ENCODE results near the gene MGLL.

MGLL gene

DNA sequence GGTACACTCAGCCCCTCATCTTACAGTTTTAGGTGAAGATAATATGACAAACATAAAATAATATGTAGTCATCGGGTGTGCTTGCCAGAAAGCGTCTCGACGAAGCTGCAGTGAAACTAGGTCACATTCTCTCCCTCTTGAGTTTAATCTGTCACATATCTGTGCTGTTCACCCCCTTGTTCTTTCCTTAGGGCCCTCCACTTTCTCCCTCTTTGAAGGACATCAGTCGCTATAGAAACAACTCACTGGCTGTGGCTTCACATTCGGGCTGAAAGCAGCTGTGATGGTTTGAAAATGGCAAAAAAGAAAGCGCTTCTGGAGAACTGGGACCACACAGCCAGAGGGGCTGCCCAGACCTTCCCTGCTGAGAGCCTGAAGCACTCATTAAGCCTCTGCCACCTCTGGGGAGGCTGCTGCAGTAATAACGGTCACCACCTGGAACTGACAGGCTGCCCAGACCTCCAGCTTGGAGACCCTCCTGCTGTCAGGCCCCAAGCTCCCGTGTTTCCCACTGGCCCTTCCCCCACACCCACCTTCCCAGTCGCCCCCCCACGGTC, 99.2 kb downstream of the MGLL start:
- DNase-seq (ENCODE audit: low read depth in 2 of 2) = no peak

DNA sequence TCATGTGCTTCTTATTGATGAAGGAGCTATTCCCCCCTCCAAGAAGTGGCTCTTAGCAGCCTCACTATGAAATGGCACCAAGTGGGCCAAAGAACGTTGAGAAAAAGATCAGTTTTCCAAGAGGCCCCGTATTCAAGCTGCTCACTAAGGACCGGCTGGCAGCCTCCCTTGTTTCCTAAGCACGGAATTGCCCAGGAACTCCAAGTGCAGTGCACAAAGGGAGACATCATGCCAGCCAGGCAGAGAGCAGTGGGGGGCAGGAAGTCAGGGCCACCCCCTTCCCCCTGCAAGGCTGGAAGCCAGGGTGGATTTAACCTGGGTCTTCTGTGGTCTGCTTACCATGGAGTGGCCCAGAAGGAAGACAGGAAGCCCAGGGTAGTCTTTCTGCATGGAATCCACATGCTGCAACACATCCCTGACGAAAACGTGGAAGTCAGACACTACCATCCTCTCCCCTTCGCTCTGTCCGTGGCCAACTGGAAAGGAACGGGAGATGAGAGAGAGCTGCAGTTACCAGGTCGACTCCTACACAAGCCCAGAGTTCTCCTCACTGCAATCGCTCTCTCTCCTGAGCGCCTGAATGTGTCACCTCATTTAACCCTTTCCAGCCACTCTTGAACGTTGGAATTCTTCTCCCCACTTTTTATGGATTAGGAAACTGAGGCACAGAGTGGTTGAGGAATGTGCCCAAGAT, 100.1 kb downstream of the MGLL start:
- no peak for DNase-seq (ENCODE audit: low read depth in 2 of 2)

DNA sequence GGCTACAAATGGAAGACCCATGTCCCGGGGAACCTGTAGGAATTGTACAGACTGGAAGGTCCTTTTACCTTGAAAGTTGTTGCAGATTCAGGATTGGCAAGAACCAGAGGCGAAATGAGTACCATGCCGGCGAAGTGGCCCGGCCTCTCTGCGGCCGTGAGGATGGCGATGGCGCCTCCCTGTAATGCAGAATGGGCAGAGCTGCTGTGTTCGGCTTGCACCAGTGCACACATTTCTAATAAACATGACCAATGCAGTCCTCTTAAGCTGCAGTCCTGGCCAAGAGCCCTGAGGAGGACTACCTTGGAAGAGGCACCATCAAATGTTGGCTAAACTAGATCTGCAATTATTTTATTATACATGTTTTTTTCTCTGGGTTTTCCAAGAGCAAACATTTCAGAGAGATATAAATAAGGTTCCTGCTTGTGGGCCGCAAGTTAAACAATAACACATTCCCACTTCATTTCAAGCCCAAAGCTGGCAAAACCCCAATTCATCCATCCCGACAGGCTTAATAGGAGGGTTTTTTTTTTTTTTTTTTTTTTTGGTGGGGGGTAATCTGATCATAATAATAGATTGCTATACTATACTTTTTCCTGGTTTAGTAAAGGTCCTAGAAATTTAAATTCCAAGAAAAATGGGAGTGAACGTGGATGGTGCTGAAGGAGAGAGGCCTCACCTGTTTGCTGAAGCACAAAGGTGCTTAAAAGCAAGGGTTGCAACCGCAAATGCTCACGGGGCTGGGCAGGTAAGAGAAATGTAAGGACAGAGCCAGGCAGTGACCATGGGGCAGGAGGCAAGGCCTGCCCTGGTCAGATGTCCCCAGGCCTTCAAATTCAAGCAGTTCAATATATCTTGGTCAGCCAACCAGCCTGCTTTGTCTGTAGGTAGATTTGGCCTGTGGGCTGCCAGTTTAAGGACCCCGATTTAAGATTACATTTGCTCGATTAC, 101.1 kb downstream of the MGLL start:
- DNase-seq (ENCODE audit: low read depth in 2 of 2) = no peak

DNA sequence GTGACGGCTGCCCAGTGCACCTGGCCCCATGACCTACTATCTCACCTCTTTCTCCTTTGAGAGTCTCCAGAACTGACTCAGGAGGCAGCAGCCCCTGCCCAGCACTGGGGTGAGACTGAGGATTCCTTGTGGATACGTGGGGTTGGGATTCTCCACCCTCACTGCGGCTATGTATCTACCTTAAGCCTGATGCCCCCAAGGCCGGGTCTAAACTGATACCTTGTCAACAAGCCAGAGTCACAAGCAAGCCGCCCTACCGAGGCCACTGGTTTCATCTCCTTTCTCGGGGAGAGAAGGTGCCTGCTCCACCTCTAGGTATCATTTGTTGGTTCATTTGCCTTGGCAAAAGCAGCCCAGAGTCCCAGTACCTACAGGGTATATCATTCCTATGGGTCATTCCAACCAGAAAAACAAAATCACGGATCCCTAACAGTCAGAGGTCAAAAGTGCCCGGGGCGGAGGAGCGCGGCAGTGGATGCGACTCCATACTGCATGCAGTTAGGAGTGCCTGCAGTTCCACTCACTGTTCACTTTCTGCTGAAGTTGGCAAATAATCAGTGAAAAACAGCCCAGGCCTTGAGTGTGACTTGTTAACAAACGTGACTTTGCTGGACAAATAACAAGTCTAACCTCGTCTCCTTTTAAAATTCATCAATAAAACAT, 102.0 kb downstream of the MGLL start:
- DNase-seq (ENCODE audit: low read depth in 2 of 2) = no peak

DNA sequence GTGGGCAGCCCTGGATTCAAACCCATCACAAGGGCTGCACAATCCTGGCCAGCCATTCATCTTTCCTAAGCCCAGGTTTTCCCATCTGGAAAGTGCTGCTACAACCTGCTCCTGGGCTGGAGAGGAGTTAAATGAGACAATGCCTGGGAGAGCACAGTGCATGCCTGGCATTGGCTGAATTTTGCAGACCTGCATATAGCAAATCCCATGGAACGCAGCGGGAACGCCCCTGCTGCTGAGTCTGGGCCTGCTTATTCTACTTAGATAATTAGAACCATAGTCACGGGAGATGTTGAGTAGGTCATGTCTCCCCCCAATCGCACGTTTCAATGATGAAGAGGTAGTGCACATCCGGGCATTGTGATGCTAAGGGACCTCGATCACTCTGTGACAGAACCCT, 102.9 kb downstream of the MGLL start:
- no peak for DNase-seq (ENCODE audit: low read depth in 2 of 2)

DNA sequence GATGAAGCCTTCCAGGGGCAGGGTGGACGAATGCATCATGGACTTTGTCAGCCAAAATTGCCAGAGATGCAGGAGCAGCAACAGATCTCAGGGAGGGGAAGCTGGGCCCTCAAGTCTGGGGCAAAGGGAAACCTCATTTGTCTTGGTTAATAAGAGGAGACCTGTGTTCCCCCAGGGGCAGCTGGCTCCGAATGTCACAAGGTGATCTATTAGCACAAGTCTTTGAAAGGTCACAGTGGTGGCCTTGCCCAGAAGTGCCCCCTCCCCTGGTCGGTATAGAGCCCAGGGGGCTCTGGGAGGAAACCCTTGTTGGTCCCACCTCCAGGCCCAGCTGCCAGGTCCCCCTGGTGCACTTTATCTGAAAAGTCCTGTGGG, 103.4 kb downstream of the MGLL start:
- DNase-seq (ENCODE audit: low read depth in 2 of 2) = no peak

DNA sequence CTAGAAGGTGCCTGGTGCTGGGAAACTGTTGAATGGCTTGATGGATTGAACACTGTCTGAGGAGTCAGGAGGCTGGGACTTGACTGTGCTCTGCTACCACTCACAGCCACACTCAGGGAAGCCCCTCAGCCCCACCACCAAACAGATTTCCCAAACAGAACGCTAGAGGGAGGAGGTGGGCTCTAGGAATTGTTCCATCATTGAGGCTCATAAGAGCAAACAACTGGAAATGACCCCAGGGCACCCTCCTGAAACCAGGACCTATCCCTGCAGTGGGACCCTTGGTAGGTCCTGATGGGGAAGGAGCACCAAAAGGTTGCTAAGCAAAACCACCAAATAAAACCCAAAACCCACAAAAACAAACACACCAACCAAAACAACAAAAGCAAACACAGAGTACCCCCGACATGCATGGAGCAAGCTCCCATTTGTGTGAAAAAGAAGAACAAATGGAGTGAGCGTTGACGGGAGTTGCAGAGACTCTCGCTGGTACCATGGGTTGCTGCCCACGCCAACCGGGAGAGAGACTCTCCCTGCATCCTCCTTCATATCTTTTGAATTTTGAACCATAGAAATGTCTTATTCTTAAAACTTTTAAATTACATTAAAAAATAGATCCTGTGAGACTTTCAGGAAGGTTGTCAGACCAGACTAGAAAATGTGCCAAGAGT, 103.9 kb downstream of the MGLL start:
- DNase-seq (ENCODE audit: low read depth in 2 of 2) = no peak

DNA sequence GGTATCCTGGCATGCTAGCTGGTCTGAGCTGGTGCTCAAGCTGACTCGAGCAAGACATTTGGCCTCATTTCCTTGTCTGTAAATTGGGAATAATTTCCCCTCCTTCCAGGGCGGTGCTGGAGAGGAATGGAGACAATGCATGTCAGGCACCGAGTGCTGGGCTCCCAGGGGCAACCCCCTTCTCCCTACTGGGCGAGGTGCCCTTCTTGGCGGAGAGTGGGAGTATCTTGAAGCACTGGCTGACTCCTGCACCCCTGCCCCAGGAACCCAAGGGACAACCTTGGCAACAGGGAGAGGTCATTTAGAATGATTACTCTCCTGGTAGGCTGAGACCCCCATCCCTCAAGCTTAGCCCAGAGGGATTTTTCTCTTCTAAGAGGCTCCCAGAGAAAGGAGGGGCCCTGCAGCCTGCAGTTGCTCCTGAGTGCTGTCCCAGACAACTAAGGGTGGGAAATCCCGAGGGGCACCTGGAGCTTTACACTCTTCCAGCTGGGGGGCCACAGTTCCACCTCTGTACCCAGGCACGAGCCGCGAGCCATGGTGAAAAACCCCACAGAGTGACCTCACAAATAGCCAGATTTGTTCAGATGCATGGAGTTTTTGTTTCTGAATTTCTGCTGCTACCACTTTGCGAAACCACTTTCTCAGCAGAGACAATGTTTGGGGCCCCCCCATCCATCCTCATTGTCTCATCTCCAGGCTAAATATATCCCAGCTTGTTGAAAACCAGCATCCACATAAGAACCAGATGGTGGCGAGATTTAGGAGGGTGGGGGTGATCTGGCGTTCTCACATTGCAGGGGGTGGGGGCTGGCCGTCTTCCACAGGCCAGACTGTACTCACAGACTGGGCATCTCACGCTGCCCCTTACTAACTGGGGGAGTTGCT, 104.7 kb downstream of the MGLL start:
- no peak for DNase-seq (ENCODE audit: low read depth in 2 of 2)

DNA sequence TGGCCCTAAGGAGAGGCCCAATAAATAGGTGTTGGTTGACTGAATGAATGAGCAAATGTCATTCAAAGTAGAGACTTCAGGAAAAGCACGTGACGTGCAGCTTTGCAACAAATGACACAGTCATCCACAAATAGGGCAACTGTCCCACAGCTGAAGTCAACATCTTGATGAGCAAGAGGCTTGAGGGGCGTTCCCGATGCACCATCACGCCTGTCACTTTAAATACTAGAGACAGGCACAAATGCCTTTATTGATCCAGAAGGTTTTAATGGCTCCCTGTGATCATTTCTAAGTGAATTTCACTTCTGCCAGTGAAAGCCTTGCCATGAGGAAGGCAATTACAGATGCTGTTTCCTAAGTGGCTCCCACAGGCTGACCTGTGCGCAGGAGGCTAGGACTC, 105.9 kb downstream of the MGLL start:
- no peak for DNase-seq (ENCODE audit: low read depth in 2 of 2)

DNA sequence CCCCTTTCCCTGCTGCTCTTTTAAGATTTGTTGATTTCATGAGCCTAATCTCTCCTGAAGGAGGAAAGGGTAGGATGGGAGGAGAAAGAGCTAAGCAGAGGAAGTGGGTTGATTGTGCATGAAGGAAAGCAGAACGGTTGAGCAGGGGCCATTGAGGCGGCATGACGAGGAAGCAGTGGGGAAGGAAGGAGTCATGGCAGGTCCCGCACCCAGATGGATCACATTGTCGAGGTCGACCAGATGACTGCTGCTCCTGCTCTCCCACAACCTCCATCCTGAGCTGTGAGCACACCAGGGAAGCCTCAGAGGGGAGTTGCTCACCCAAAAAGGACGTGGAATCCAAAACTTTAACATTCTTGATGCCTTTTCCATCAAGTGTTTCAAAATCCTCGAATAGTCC, 106.8 kb downstream of the MGLL start:
- no peak for DNase-seq (ENCODE audit: low read depth in 2 of 2)

DNA sequence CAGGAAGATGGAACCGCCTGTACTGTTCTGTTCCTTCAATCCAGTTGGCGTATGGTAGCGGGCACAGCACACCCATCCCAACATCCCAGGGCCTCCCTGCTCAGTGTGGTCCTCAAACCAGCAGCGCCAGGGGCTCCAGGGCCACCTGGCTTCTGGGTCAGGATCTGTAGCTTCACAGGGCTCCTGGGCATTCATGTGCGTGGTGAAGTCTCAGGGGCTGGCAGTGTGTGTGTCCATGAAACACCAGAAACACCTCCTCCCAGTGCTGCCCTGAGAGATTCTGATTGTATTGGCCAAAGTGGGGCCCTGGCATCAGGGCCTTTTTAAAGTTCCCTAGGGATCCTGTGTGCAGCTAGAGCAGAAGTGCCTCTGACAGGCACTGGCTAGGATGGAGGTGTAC, 107.4 kb downstream of the MGLL start:
- no peak for DNase-seq (ENCODE audit: low read depth in 2 of 2)

DNA sequence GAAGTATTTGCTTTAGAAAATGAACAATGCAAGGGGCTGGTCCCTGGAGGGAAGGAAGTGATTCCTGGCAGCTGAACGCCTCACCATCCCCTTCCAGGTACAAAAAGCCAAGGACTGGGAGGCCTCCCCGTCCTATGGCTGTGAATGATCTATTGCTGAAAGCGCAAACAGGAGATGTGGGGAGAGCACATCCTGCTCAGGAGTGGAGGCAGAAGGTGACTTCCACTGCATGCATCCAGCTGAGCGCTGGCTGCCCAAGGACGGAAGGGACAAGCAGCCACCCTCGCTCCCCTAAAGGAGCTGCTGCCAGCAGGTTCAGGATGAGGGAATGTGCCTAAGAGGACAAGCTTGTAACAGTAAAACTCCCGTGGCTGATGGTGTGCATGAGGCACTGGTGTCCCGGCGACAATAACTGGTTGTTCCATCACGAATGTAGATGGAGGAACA, 108.2 kb downstream of the MGLL start:
- no peak for DNase-seq (ENCODE audit: low read depth in 2 of 2)

DNA sequence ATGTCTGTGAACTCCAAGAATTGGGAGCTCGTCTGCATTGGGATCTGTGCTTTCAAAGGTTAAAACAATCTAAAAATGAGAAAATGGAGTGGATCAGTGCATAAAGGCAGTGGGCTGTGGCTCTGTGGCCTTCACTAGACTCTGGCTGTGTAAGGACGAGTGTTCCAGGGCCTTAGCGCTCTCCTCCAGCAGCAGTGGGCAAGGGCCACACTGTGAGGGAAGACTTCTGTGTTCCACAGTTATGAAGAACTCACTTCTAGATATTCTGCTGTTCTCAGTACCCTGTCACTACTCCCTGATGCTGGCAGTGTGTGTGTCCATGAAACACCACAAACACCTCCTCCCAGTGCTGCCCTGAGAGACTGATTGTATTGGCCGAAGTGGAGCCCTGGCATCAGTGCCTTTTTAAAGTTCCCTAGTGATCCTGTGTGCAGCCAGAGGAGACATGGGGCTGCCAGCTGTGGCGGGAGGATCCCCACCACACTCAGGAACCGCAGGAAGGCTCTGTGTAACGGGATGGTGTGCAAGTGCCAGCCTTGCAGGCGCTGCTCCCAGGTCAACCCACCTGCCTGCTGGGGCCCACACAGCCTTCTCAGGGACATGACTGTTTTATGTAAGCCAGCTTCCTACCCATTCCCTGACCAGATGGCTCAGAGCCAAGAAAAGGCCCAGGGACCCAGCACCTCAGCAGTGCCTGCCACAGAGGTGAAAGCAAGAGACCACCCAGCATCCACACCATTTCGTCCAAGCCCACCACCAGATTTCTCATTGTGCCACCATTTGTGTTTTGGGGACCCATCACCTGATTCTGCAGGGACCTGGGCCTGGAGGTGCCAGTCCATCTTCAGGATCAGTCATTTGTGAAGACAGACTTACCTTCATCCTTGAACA, 109.2 kb downstream of the MGLL start:
- DNase-seq (ENCODE audit: low read depth in 2 of 2) = no peak

DNA sequence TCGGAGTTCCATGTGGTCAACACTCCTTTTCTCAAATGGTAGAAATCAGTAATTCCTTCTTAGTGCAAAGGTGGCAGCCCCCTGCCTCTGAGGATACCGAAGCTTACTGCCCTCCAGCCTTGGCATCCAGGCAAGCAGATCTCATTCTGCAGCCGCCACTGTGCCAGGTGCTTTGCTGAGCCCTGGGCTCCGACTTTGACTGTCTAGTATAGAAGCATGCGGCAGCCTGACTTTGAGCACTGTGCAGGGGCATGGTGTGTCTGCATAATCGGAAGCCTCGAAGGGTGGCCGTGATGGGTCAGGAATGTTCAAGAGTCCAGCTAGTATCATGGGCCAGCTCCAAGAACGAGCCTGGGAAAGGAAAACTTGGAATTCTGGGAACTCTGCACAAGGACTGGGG, 109.9 kb downstream of the MGLL start:
- no peak for DNase-seq (ENCODE audit: low read depth in 2 of 2)

DNA sequence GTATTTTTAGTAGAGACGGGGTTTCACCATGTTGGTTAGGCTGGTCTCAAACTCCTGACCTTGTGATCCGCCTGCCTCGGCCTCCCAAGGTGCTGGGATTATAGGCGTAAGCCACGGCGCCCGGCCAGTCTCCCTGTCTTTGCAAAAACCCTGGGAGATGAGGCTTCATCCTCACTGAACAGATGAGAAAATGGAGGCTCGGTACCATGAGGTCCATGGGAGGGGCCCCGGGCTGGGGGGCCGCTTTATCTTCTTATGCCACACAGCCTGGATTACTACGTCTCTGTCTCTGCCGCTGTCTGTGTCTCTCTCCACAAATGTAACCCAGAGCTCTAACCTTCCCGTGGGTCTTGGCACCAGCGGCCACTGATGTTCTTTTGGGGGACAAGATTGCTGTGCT, 110.4 kb downstream of the MGLL start:
- no peak for DNase-seq (ENCODE audit: low read depth in 2 of 2)

DNA sequence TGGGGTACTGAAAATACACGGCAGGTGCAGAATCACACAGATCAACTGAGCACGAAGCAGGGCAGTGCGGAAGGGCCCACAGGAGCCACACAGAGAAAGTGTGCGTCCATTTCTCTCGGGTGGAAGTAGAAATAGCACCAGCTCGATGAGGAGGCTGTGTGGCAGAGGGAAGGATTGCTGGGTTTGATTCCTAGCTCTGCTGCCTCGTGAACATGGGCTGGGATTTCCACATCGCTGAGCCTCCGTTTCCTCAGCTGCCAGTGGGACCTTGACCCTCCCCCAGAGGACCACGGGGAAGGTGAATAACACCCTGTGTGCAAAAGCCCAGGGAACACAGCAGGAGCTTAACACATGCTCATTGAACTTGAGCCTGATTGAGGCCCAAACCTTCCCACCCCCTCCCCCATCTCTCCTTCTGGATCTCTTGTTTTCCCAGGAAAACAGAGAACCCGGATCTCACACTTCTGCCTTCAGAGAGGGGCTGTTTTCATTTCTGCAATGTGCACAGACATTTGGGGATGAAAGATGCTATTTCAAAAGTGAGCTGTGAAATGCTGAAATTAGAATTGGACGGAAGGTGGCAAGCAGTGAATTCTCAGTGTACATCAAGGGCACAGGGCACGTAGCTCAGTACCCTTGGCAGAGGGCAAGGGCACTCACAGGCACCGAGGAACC, 111.2 kb downstream of the MGLL start:
- no peak for DNase-seq (ENCODE audit: low read depth in 2 of 2)

DNA sequence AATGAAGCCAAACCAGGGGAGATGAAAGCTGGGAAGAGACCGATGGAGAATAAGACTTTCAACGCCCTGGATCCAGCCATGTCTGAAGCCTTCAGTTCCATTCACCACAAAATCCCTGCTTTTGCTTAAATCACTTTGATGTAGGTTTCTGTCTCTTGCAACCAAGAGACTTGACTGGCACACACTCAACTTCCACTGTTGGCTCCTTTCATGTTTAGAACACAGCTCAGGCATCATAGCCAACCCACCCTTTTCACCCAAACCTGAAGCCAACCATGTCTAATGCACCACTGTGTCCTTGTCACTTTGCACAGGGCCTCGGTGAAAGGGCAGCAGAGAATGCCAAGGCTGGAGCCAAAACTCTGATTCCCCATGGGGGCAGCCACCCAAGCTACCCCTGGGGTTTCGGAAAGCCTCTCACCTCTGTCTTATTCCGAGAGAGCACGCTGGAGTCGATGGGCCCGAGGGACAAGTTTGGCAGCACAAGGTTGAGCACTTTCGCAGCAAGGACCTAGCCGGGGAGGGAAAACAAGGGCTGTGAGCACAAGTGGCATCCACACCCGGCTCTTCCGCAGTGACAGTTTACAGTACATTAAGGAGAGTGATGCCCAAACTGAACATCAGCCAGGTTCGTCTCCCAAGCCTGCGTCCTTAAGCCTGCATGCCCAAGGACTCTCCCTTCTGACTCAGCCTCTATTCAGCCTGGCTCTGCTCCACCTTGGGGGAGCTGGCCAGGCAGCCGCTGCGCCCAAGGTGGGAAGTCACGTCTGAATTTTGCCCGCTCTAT, 112.0 kb downstream of the MGLL start:
- DNase-seq (ENCODE audit: low read depth in 2 of 2) = no peak

DNA sequence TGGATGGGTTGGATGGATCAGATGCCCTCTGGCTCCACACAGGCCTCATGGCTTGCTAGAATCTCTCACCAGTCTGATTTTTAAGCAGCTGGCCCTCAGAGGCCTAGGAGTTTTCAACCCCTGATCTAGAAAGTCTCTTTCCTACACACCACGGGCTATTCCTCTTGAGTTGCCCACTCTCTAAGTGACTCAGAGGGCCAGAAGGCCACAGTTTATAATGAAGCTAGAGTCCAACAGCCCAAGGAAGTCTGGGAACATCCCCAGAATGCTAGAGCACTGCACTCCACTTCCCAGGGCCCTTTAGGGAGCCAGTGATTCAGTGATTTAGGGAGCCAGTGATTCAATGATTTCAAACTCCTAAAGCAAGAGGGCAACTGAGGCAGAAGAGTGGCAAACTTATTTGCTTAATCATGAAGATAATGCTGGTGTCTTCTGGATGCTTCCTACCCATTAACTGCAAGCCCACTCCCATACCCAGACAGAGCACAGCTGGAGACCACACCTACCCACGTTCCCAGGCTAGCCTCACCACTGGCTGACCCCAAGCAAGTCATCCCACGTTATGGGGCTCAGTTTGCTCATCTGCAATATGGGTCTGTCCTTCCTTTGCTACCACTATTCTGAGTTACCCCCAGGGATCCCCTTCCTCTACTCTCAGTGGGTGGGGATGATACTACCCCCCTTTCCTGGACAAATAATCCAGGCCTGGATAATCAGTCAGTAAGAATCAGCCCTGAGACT, 112.8 kb downstream of the MGLL start:
- DNase-seq (ENCODE audit: low read depth in 2 of 2) = no peak
